ENCODE measurements around the gene LCK. TPM values are rescaled to one million over a fixed set of nuclear protein-coding genes. Genes with fewer than 3 reads are reported as not detected.

Gene LCK
- total and polyA plus RNA-seq, 9 of the 15 experiments (the other 6 are each of a cell fraction or from before 2014, with no cell fraction given) = 0.04 to 0.47 (median 0.13) TPM; not detected in 6

- TF ChIP-seq RNF219 (CRISPR knock-in tag; IDR thresholded peaks at IDR 0.05) = no peak
- TF ChIP-seq SMARCA4 (IDR thresholded peaks at IDR 0.05) = no peak
- TF ChIP-seq JUN (IDR thresholded peaks at IDR 0.05; ENCODE audit: borderline replicate concordance, low read depth, low read length) = no peak; the same call in 1 of the 2 replicates
- no peak for TF ChIP-seq JUN (CRISPR knock-in tag; IDR thresholded peaks at IDR 0.05; ENCODE audit: borderline replicate concordance)
- no peak for TF ChIP-seq ARID2 (IDR thresholded peaks at IDR 0.05)
- TF ChIP-seq CHD2 (IDR thresholded peaks at IDR 0.05; ENCODE audit: low read depth, low read length) = peak; percentile 4; the same call in 1 of the 2 replicates
- no peak for TF ChIP-seq NFXL1 (CRISPR knock-in tag; IDR thresholded peaks at IDR 0.05)
- TF ChIP-seq KLF10 (CRISPR knock-in tag; IDR thresholded peaks at IDR 0.05) = no peak
- peak; percentile 74; the same call in 1 of the 2 replicates for TF ChIP-seq PTBP1 (IDR thresholded peaks at IDR 0.05; ENCODE audit: low read depth, low read length)
- TF ChIP-seq KDM1A (IDR thresholded peaks at IDR 0.05) = no peak
- no peak for TF ChIP-seq KLF1 (tag; IDR thresholded peaks at IDR 0.05)
- peak; percentile 62 for TF ChIP-seq L3MBTL2 (IDR thresholded peaks at IDR 0.05)
- peak; percentile 53; the same call in 1 of the 2 replicates for TF ChIP-seq CBX1 (IDR thresholded peaks at IDR 0.05; ENCODE audit: low read depth)
- peak; percentile 64 for TF ChIP-seq MYC (IDR thresholded peaks at IDR 0.05; ENCODE audit: low read depth, low read length)
- no peak for TF ChIP-seq MYC (CRISPR knock-in tag; IDR thresholded peaks at IDR 0.05; ENCODE audit: borderline replicate concordance, low read depth)
- no peak for TF ChIP-seq RFX5 (IDR thresholded peaks at IDR 0.05; ENCODE audit: low read depth, low read length)
- TF ChIP-seq ZNF764 (CRISPR knock-in tag; IDR thresholded peaks at IDR 0.05; ENCODE audit: low read depth) = peak; percentile 87
- no peak for TF ChIP-seq XRCC5 (IDR thresholded peaks at IDR 0.05; ENCODE audit: low read depth, low read length)
- no peak for TF ChIP-seq ZFP30 (CRISPR knock-in tag; IDR thresholded peaks at IDR 0.05; ENCODE audit: borderline replicate concordance)
- peak; percentile 79; the same call in 1 of the 2 replicates for TF ChIP-seq ZC3H4 (CRISPR knock-in tag; IDR thresholded peaks at IDR 0.05; ENCODE audit: borderline replicate concordance)
- TF ChIP-seq ZNF609 (CRISPR knock-in tag; IDR thresholded peaks at IDR 0.05; ENCODE audit: borderline replicate concordance) = no peak
- no peak for TF ChIP-seq NFIX (CRISPR knock-in tag; IDR thresholded peaks at IDR 0.05; ENCODE audit: low read depth)
- TF ChIP-seq ETV5 (CRISPR knock-in tag; IDR thresholded peaks at IDR 0.05; ENCODE audit: low read depth) = peak; percentile 18; the same call in 1 of the 2 replicates
Measured at GRCh38 chr1:32334864-32335534, 83.9 kb downstream of the LCK start (continued).

Data from K562 (cell line).